ENCODE results near the gene NANOS2. TPM values are rescaled to one million over a fixed set of nuclear protein-coding genes. Genes with fewer than 3 reads are reported as not detected.

Gene NANOS2
- total and polyA plus RNA-seq, 9 of the 15 experiments (the other 6 are each of a cell fraction or from before 2014, with no cell fraction given) = not detected

DNA sequence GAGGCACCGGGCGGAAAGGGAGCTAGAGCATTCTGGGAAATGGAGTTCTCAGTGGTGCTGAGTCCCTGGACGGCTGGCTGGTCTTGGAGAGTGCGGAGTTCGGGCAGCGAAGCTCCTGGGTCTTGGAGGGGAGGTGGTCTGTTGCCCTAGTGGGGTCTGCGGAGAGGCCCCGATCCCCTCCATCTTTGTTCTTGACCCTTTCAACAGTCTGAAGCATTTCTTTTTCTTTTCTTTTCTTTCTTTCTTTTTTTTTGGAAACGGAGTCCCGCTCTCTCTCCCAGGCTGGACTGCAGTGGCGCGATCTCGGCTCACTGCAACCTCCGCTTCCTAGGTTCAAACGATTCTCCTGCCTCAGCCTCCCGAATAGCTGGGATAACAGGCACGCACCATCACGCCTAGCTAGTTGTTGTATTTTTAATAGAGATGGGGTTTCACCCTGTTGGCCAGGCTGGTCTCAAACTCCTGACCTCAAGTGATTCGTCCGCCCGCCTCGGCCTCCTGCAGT is 51.2 kb downstream of the NANOS2 start (continued):
- TF ChIP-seq, protein P1, sequence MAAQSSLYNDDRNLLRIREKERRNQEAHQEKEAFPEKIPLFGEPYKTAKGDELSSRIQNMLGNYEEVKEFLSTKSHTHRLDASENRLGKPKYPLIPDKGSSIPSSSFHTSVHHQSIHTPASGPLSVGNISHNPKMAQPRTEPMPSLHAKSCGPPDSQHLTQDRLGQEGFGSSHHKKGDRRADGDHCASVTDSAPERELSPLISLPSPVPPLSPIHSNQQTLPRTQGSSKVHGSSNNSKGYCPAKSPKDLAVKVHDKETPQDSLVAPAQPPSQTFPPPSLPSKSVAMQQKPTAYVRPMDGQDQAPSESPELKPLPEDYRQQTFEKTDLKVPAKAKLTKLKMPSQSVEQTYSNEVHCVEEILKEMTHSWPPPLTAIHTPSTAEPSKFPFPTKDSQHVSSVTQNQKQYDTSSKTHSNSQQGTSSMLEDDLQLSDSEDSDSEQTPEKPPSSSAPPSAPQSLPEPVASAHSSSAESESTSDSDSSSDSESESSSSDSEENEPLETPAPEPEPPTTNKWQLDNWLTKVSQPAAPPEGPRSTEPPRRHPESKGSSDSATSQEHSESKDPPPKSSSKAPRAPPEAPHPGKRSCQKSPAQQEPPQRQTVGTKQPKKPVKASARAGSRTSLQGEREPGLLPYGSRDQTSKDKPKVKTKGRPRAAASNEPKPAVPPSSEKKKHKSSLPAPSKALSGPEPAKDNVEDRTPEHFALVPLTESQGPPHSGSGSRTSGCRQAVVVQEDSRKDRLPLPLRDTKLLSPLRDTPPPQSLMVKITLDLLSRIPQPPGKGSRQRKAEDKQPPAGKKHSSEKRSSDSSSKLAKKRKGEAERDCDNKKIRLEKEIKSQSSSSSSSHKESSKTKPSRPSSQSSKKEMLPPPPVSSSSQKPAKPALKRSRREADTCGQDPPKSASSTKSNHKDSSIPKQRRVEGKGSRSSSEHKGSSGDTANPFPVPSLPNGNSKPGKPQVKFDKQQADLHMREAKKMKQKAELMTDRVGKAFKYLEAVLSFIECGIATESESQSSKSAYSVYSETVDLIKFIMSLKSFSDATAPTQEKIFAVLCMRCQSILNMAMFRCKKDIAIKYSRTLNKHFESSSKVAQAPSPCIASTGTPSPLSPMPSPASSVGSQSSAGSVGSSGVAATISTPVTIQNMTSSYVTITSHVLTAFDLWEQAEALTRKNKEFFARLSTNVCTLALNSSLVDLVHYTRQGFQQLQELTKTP (IDR thresholded peaks at IDR 0.05; ENCODE audit: low read depth in 1 of 2, partially characterized antibody in 2 of 2) = no peak
- TF ChIP-seq, protein P2, sequence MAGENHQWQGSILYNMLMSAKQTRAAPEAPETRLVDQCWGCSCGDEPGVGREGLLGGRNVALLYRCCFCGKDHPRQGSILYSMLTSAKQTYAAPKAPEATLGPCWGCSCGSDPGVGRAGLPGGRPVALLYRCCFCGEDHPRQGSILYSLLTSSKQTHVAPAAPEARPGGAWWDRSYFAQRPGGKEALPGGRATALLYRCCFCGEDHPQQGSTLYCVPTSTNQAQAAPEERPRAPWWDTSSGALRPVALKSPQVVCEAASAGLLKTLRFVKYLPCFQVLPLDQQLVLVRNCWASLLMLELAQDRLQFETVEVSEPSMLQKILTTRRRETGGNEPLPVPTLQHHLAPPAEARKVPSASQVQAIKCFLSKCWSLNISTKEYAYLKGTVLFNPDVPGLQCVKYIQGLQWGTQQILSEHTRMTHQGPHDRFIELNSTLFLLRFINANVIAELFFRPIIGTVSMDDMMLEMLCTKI (IDR thresholded peaks at IDR 0.05; ENCODE audit: partially characterized antibody) = no peak
- TF ChIP-seq ZEB2 (IDR thresholded peaks at IDR 0.05) (0 out of 2 replicates have a peak, but pooled peaks have one; percentile 44), ZBTB17 (CRISPR knock-in tag; IDR thresholded peaks at IDR 0.05) (peak; percentile 35; the same call in 1 of the 2 replicates), ATF7 (IDR thresholded peaks at IDR 0.05) (no peak; the same call in none of the 2 replicates), ZSCAN32 (CRISPR knock-in tag; IDR thresholded peaks at IDR 0.05) (no peak), ZNF699 (CRISPR knock-in tag; IDR thresholded peaks at IDR 0.05; ENCODE audit: insufficient replicate concordance) (no peak), ZNF23 (CRISPR knock-in tag; IDR thresholded peaks at IDR 0.05) (no peak), ZNF507 (tag; conservative IDR thresholded peaks at IDR 0.05) (no peak), POLR3A (IDR thresholded peaks at IDR 0.05; ENCODE audit: borderline replicate concordance, extremely low read depth, insufficient read depth, insufficient read length) (no peak), STAT5A (IDR thresholded peaks at IDR 0.05; ENCODE audit: borderline replicate concordance, low read length) (no peak), FOSL1 (tag; conservative IDR thresholded peaks at IDR 0.05) (no peak)
- TF ChIP-seq, protein P3, sequence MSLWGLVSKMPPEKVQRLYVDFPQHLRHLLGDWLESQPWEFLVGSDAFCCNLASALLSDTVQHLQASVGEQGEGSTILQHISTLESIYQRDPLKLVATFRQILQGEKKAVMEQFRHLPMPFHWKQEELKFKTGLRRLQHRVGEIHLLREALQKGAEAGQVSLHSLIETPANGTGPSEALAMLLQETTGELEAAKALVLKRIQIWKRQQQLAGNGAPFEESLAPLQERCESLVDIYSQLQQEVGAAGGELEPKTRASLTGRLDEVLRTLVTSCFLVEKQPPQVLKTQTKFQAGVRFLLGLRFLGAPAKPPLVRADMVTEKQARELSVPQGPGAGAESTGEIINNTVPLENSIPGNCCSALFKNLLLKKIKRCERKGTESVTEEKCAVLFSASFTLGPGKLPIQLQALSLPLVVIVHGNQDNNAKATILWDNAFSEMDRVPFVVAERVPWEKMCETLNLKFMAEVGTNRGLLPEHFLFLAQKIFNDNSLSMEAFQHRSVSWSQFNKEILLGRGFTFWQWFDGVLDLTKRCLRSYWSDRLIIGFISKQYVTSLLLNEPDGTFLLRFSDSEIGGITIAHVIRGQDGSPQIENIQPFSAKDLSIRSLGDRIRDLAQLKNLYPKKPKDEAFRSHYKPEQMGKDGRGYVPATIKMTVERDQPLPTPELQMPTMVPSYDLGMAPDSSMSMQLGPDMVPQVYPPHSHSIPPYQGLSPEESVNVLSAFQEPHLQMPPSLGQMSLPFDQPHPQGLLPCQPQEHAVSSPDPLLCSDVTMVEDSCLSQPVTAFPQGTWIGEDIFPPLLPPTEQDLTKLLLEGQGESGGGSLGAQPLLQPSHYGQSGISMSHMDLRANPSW (CRISPR knock-in tag; IDR thresholded peaks at IDR 0.05) = no peak
- TF ChIP-seq, protein P4, sequence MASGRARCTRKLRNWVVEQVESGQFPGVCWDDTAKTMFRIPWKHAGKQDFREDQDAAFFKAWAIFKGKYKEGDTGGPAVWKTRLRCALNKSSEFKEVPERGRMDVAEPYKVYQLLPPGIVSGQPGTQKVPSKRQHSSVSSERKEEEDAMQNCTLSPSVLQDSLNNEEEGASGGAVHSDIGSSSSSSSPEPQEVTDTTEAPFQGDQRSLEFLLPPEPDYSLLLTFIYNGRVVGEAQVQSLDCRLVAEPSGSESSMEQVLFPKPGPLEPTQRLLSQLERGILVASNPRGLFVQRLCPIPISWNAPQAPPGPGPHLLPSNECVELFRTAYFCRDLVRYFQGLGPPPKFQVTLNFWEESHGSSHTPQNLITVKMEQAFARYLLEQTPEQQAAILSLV (tag; IDR thresholded peaks at IDR 0.05) = no peak
- TF ChIP-seq, protein P5, sequence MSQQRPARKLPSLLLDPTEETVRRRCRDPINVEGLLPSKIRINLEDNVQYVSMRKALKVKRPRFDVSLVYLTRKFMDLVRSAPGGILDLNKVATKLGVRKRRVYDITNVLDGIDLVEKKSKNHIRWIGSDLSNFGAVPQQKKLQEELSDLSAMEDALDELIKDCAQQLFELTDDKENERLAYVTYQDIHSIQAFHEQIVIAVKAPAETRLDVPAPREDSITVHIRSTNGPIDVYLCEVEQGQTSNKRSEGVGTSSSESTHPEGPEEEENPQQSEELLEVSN (IDR thresholded peaks at IDR 0.05; ENCODE audit: borderline replicate concordance in 1 of 2, extremely low read depth in 1 of 2, insufficient read depth in 1 of 2, insufficient read length in 1 of 2, low read depth in 1 of 2, low read length in 1 of 2, poor library complexity in 1 of 2, severe bottlenecking in 1 of 2) = no peak
- TF ChIP-seq, protein P6, sequence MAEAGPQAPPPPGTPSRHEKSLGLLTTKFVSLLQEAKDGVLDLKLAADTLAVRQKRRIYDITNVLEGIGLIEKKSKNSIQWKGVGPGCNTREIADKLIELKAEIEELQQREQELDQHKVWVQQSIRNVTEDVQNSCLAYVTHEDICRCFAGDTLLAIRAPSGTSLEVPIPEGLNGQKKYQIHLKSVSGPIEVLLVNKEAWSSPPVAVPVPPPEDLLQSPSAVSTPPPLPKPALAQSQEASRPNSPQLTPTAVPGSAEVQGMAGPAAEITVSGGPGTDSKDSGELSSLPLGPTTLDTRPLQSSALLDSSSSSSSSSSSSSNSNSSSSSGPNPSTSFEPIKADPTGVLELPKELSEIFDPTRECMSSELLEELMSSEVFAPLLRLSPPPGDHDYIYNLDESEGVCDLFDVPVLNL (CRISPR knock-in tag; IDR thresholded peaks at IDR 0.05; ENCODE audit: low read depth) = no peak

All from K562 (cell line).